HepG2 (cell line): ENCODE results near the gene SAMD14. TPM values are rescaled to one million over a fixed set of nuclear protein-coding genes. Genes with fewer than 3 reads are reported as not detected.

ENCODE experiments used
- AKAP8 ChIP-seq: sonication (generic); formaldehyde crosslinking; IDR thresholded peaks from 2 replicates; pipeline ENCODE4 v1.5.1; 2020; ENCODE audit warnings: mild to moderate bottlenecking, missing genetic modification reagents
- CBX5 ChIP-seq: sonication (generic); formaldehyde crosslinking; IDR thresholded peaks from 2 replicates; pipeline ENCODE4 v1.4.0; 2020; ENCODE audit warnings: missing genetic modification reagents, borderline replicate concordance
- HOXA5 ChIP-seq: sonication (generic); formaldehyde crosslinking; IDR thresholded peaks from 2 replicates; pipeline ENCODE4 v1.4.0; 2020; ENCODE audit warnings: missing genetic modification reagents
- IKZF4 ChIP-seq: sonication (generic); formaldehyde crosslinking; IDR thresholded peaks from 2 replicates; pipeline ENCODE4 v1.5.1; 2020; ENCODE audit warnings: borderline replicate concordance, mild to moderate bottlenecking, low read depth, missing genetic modification reagents; ENCODE audit errors: not compliant biosample characterization
- ISL2 ChIP-seq: sonication (generic); formaldehyde crosslinking; IDR thresholded peaks from 2 replicates; pipeline ENCODE4 v1.5.0; 2020; ENCODE audit warnings: missing genetic modification reagents
- JARID2 ChIP-seq: sonication (generic); formaldehyde crosslinking; IDR thresholded peaks from 2 replicates; pipeline ENCODE4 v1.8.1; 2023; ENCODE audit warnings: missing genetic modification reagents, inconsistent platforms; ENCODE audit not compliant: insufficient replicate concordance
- MTF2 ChIP-seq: sonication (generic); formaldehyde crosslinking; IDR thresholded peaks from 2 replicates; pipeline ENCODE4 v1.5.0; 2020; ENCODE audit warnings: missing genetic modification reagents, borderline replicate concordance
- MYC ChIP-seq: sonication (generic); formaldehyde crosslinking; IDR thresholded peaks from 2 replicates; pipeline ENCODE4 v1.9.0; 2021; ENCODE audit warnings: missing genetic modification reagents, borderline replicate concordance
- PCBP1 ChIP-seq: fragments of 200-400 bp; formaldehyde crosslinking; IDR thresholded peaks from 2 replicates; pipeline ENCODE4 v1.6.1; 2017; ENCODE audit warnings: mild to moderate bottlenecking, low read depth, low read length, borderline replicate concordance
- RAD21 ChIP-seq: fragments of 450-650 bp; formaldehyde crosslinking; IDR thresholded peaks from 2 replicates; pipeline ENCODE4 v1.5.0; 2020; ENCODE audit warnings: mild to moderate bottlenecking
- SOX6 ChIP-seq, 2 experiments: fragments of 450-650 bp in 1 of 2; sonication (generic) in 1 of 2; formaldehyde crosslinking in 1 of 2; IDR thresholded peaks; 2 replicates each; pipeline versions ENCODE4 v1.4.0 to v1.6.1; 2017 to 2020; ENCODE audit warnings: antibody characterized with exemption in 1 of 2, mild to moderate bottlenecking in 1 of 2, missing genetic modification reagents in 1 of 2
- SPEN ChIP-seq: sonication (generic); formaldehyde crosslinking; IDR thresholded peaks from 2 replicates; pipeline ENCODE4 v1.5.1; 2020; ENCODE audit warnings: low read depth, mild to moderate bottlenecking, missing genetic modification reagents
- TAF1 ChIP-seq: sonication (generic); formaldehyde crosslinking; IDR thresholded peaks from 2 replicates; pipeline ENCODE4 v1.4.0; 2020; ENCODE audit warnings: missing genetic modification reagents
- YEATS2 ChIP-seq: sonication (generic); formaldehyde crosslinking; IDR thresholded peaks from 2 replicates; pipeline ENCODE4 v1.4.0; 2020; ENCODE audit warnings: missing genetic modification reagents, borderline replicate concordance
- YY1 ChIP-seq: IDR thresholded peaks from 2 replicates; pipeline ENCODE4 v1.6.1; 2011; ENCODE audit warnings: low read length, low read depth, moderate library complexity, mild to moderate bottlenecking; ENCODE audit not compliant: insufficient read depth, insufficient replicate concordance
- ZFP91 ChIP-seq: sonication (generic); formaldehyde crosslinking; IDR thresholded peaks from 2 replicates; pipeline ENCODE4 v1.9.0; 2022; ENCODE audit warnings: missing genetic modification reagents, mild to moderate bottlenecking, borderline replicate concordance
- ZMYM3 ChIP-seq: sonication (generic); formaldehyde crosslinking; IDR thresholded peaks from 2 replicates; pipeline ENCODE4 v1.5.1; 2020; ENCODE audit warnings: mild to moderate bottlenecking, missing genetic modification reagents
- ZNF263 ChIP-seq: sonication (generic); formaldehyde crosslinking; IDR thresholded peaks from 2 replicates; pipeline ENCODE4 v1.4.0; 2020; ENCODE audit warnings: missing genetic modification reagents
- ZNF772 ChIP-seq: sonication (generic); formaldehyde crosslinking; IDR thresholded peaks from 2 replicates; pipeline ENCODE4 v1.5.0; 2020; ENCODE audit warnings: mild to moderate bottlenecking, missing genetic modification reagents
- polyA plus RNA-seq, 8 experiments: library from polyadenylated mRNA; depleted of rRNA in 3 of 8; stranded (reverse) in 7 of 8; unstranded in 1 of 8; fragments of >200 nt; fragmentation: Illumina TruSeq in 4 of 8; extraction: Trizol in 4 of 8; gene quantifications; 2 replicates each; pipeline versions ENCODE4 v1.2.1 to v1.2.3, GENCODE V29; 2011 to 2016; ENCODE audit warnings: low read depth in 4 of 8, missing spikeins in 1 of 8, mixed read lengths in 1 of 8; ENCODE audit not compliant: insufficient read depth in 1 of 8
- total RNA-seq, 5 experiments: library from RNA; depleted of rRNA; stranded (reverse); fragments of >200 nt; fragmentation: Illumina TruSeq; extraction: Trizol; gene quantifications; 2 replicates each; pipeline ENCODE4 v1.2.3, GENCODE V29; 2016; ENCODE audit warnings: low read depth in 1 of 5
- TF ChIP-seq, protein P1 (sequence below), 2 experiments: sonication (generic) in 1 of 2; formaldehyde crosslinking in 1 of 2; IDR thresholded peaks; 2 replicates each; pipeline versions ENCODE4 v1.4.0 to v1.6.1; 2018 to 2020; ENCODE audit warnings: missing genetic modification reagents in 2 of 2, borderline replicate concordance in 1 of 2, low read depth in 1 of 2, mild to moderate bottlenecking in 1 of 2, missing biosample characterization in 1 of 2
- TF ChIP-seq, protein P2 (sequence below): sonication (generic); formaldehyde crosslinking; IDR thresholded peaks from 2 replicates; pipeline ENCODE4 v1.5.0; 2020; ENCODE audit warnings: missing genetic modification reagents, mild to moderate bottlenecking, borderline replicate concordance

SAMD14 gene
- total and polyA plus RNA-seq, 2 of the 13 experiments (the other 11 are each of a cell fraction or from before 2014, with no cell fraction given), result 0.07 to 0.22 TPM

DNA sequence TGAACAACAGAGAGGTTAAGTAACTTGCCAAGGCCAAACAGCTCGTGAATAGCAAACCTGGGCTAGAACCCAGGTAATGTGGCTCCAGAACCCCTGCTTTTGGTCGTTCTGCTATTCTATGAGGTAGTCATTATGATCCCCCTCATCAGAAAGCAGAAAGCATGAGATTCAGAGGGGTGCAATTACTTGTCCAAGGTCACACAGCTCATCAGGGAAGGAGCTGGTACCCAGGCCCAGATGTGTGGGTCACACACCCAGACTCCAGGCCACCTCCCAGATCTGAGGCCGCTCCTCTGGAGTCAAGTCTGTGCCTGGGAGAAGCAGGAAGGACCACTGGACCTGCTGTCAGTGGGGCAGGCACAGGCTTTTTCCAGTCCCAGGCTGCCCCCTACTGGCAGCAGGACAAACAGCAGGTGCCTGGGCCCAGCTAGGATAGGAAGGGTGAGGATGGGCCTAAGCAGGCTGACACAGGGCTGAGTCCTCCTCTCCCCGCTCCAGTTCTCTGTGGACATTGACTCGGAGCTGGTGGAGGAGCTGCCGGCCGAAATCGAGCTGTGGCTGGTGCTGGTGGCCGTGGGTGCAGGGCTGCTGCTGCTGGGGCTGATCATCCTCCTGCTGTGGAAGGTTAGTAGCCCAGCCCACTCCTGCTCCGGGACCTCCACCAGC lies 42.6 kb downstream of the SAMD14 start (continued):
- TF ChIP-seq, protein P1, sequence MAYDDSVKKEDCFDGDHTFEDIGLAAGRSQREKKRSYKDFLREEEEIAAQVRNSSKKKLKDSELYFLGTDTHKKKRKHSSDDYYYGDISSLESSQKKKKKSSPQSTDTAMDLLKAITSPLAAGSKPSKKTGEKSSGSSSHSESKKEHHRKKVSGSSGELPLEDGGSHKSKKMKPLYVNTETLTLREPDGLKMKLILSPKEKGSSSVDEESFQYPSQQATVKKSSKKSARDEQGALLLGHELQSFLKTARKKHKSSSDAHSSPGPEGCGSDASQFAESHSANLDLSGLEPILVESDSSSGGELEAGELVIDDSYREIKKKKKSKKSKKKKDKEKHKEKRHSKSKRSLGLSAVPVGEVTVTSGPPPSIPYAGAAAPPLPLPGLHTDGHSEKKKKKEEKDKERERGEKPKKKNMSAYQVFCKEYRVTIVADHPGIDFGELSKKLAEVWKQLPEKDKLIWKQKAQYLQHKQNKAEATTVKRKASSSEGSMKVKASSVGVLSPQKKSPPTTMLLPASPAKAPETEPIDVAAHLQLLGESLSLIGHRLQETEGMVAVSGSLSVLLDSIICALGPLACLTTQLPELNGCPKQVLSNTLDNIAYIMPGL (CRISPR knock-in tag; IDR thresholded peaks at IDR 0.05; ENCODE audit: borderline replicate concordance in 1 of 2, low read depth in 1 of 2), result peak in 1 of 2 experiments; percentile 69; a peak in 2 of 4 replicates
- 0 out of 2 replicates have a peak, but pooled peaks have one; percentile 43 for TF ChIP-seq CBX5 (CRISPR knock-in tag)
- TF ChIP-seq MYC (CRISPR knock-in tag), result 0 out of 2 replicates have a peak, but pooled peaks have one; percentile 23
- no peak for TF ChIP-seq JARID2 (CRISPR knock-in tag)
- TF ChIP-seq TAF1 (CRISPR knock-in tag), result no peak
- 0 out of 2 replicates have a peak, but pooled peaks have one; percentile 41 for TF ChIP-seq YEATS2 (CRISPR knock-in tag)
- TF ChIP-seq HOXA5 (CRISPR knock-in tag), result 0 out of 2 replicates have a peak, but pooled peaks have one; percentile 30
- TF ChIP-seq PCBP1, result 0 out of 2 replicates have a peak, but pooled peaks have one; percentile 61
- TF ChIP-seq SOX6 (IDR thresholded peaks at IDR 0.05), result no peak
- TF ChIP-seq SOX6 (CRISPR knock-in tag; IDR thresholded peaks at IDR 0.05), result 0 out of 2 replicates have a peak, but pooled peaks have one; percentile 17
- TF ChIP-seq ZFP91 (CRISPR knock-in tag), result peak; percentile 55; the same call in 1 of the 2 replicates
- peak; percentile 51; the same call in 1 of the 2 replicates for TF ChIP-seq ZNF263 (CRISPR knock-in tag)
- peak; percentile 67 for TF ChIP-seq ZMYM3 (CRISPR knock-in tag)
- TF ChIP-seq ZNF772 (CRISPR knock-in tag), result 0 out of 2 replicates have a peak, but pooled peaks have one; percentile 53
- peak; percentile 94 for TF ChIP-seq RAD21 (CRISPR knock-in tag)
- 0 out of 2 replicates have a peak, but pooled peaks have one; percentile 19 for TF ChIP-seq SPEN (CRISPR knock-in tag)
- TF ChIP-seq, protein P2, sequence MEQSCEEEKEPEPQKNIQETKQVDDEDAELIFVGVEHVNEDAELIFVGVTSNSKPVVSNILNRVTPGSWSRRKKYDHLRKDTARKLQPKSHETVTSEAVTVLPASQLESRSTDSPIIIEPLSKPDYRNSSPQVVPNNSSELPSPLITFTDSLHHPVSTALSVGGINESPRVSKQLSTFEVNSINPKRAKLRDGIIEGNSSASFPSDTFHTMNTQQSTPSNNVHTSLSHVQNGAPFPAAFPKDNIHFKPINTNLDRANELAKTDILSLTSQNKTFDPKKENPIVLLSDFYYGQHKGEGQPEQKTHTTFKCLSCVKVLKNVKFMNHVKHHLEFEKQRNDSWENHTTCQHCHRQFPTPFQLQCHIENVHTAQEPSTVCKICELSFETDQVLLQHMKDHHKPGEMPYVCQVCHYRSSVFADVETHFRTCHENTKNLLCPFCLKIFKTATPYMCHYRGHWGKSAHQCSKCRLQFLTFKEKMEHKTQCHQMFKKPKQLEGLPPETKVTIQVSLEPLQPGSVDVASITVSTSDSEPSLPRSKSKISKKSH (CRISPR knock-in tag), result peak; percentile 44; the same call in 1 of the 2 replicates
- no peak for TF ChIP-seq IKZF4 (CRISPR knock-in tag)
- TF ChIP-seq YY1, result peak; percentile 27
- TF ChIP-seq MTF2, result no peak
- TF ChIP-seq AKAP8, result no peak
- peak; percentile 32; the same call in 1 of the 2 replicates for TF ChIP-seq ISL2 (CRISPR knock-in tag)
